Osteoblast (primary cell): Measurements from ENCODE around the gene PPP1R8. TPM values are rescaled to one million over a fixed set of nuclear protein-coding genes. Genes with fewer than 3 reads are reported as not detected.
A peak's percentile ranks its signal among the peaks of the same experiment; 100 is the strongest.

Source experiments
- DNase-seq: peaks from one replicate; pipeline ENCODE4 v3.0.0; 2011; ENCODE audit warnings: low spot score, mixed read lengths; ENCODE audit not compliant: insufficient read length; ENCODE audit errors: missing footprints
- H2AFZ ChIP-seq: 2 replicates; pipeline ENCODE4 v1.6.0; 2011; ENCODE audit warnings: mild to moderate bottlenecking, low read length
- H3K27ac ChIP-seq: 2 replicates; pipeline ENCODE4 v1.5.1; 2011; ENCODE audit warnings: mild to moderate bottlenecking, low read depth, low read length, moderate library complexity
- H3K27me3 ChIP-seq: 2 replicates; pipeline ENCODE4 v1.6.0; 2012; ENCODE audit warnings: mild to moderate bottlenecking, control low read depth, inconsistent platforms, low read length, moderate library complexity; ENCODE audit not compliant: insufficient read depth
- H3K36me3 ChIP-seq: 2 replicates; pipeline ENCODE4 v1.5.1; 2011; ENCODE audit warnings: mild to moderate bottlenecking, low read length, control low read depth, moderate library complexity; ENCODE audit not compliant: insufficient read depth
- H3K4me1 ChIP-seq: 2 replicates; pipeline ENCODE4 v1.5.1; 2011; ENCODE audit warnings: mild to moderate bottlenecking, low read length, control low read depth, moderate library complexity; ENCODE audit not compliant: insufficient read depth
- H3K4me2 ChIP-seq: 2 replicates; pipeline ENCODE4 v1.6.0; 2011; ENCODE audit warnings: mild to moderate bottlenecking, low read length; ENCODE audit not compliant: insufficient read depth
- H3K4me3 ChIP-seq: fragments of 200-600 bp; sonication (generic); 3 replicates; pipeline ENCODE4 v1.5.1; 2012; ENCODE audit warnings: mild to moderate bottlenecking, low read length, inconsistent platforms; ENCODE audit not compliant: insufficient read depth
- H3K79me2 ChIP-seq: 2 replicates; pipeline ENCODE4 v1.6.0; 2012; ENCODE audit warnings: mild to moderate bottlenecking, low read length, control low read depth, inconsistent platforms; ENCODE audit not compliant: insufficient read depth
- H3K9me3 ChIP-seq: 2 replicates; pipeline ENCODE4 v1.5.1; 2011; ENCODE audit warnings: low read depth, low read length, control low read depth
- H4K20me1 ChIP-seq: 2 replicates; pipeline ENCODE4 v1.6.0; 2012; ENCODE audit warnings: mild to moderate bottlenecking, low read length, control low read depth; ENCODE audit not compliant: insufficient read depth
- CTCF ChIP-seq: IDR thresholded peaks from 2 replicates; pipeline ENCODE4 v1.5.1; 2011; ENCODE audit warnings: mild to moderate bottlenecking, low read depth, low read length, moderate library complexity; ENCODE audit errors: extremely low read depth
- total RNA-seq: library from RNA; depleted of rRNA; stranded (reverse); fragments of >200 nt; gene quantifications from 2 replicates; pipeline ENCODE4 v1.2.3, GENCODE V29; 2012

PPP1R8 gene
- total RNA-seq, 1 donor, result 29.7 TPM

- H3K4me3 ChIP-seq, result no peak overlapping the region
- peaks cover 71% of the 10 kb centered on the region for H3K79me2 ChIP-seq
- peaks cover 19% of the 10 kb centered on the region for H3K4me1 ChIP-seq
- no peak for TF ChIP-seq CTCF
- no peaks in the 10 kb centered on the region for H3K9me3 ChIP-seq
- no peaks in the 10 kb centered on the region for H3K27me3 ChIP-seq
- H3K27ac ChIP-seq, result peak overlapping the region; percentile 92
- H3K4me2 ChIP-seq, result no peak overlapping the region
- peaks cover 16% of the 10 kb centered on the region for H3K36me3 ChIP-seq
- DNase-seq, result no peak
- no peak overlapping the region for H2AFZ ChIP-seq
- H4K20me1 ChIP-seq, result peaks cover 8% of the 10 kb centered on the region
Observed at GRCh38 chr1:27833470-27833869, 2.9 kb downstream of the PPP1R8 start.

GRCh38 chr1:27835046-27835445 is 4.5 kb downstream of the PPP1R8 start:
- no peak for TF ChIP-seq CTCF
- Histone ChIP-seq H3K27me3 (no peaks in the 10 kb centered on the region), H3K27ac (no peak overlapping the region), H4K20me1 (peaks cover 17% of the 10 kb centered on the region), H3K4me3 (no peak overlapping the region), H3K4me1 (peaks cover 19% of the 10 kb centered on the region), H3K36me3 (peaks cover 31% of the 10 kb centered on the region), H3K4me2 (no peak overlapping the region), H3K9me3 (no peaks in the 10 kb centered on the region), H3K79me2 (peaks cover 85% of the 10 kb centered on the region), H2AFZ (no peak overlapping the region)
- peak; percentile 3 for DNase-seq

GRCh38 chr1:27835501-27835900 is 4.9 kb downstream of the PPP1R8 start:
- Histone ChIP-seq H3K27ac (no peak overlapping the region), H3K4me3 (no peak overlapping the region), H3K9me3 (no peaks in the 10 kb centered on the region), H4K20me1 (peaks cover 17% of the 10 kb centered on the region), H3K79me2 (peaks cover 89% of the 10 kb centered on the region), H3K27me3 (no peaks in the 10 kb centered on the region), H3K4me1 (peaks cover 19% of the 10 kb centered on the region), H3K36me3 (peaks cover 35% of the 10 kb centered on the region), H3K4me2 (no peak overlapping the region), H2AFZ (no peak overlapping the region)
- DNase-seq, result peak; percentile 9
- TF ChIP-seq CTCF, result no peak

GRCh38 chr1:27849951-27850350 is 19.4 kb downstream of the PPP1R8 start:
- Histone ChIP-seq H3K9me3 (no peaks in the 10 kb centered on the region), H3K27me3 (no peaks in the 10 kb centered on the region), H2AFZ (no peak overlapping the region), H3K4me3 (no peak overlapping the region), H4K20me1 (peaks cover 3% of the 10 kb centered on the region), H3K4me2 (no peak overlapping the region), H3K4me1 (no peaks in the 10 kb centered on the region), H3K36me3 (peaks cover 42% of the 10 kb centered on the region), H3K27ac (no peak overlapping the region), H3K79me2 (no peaks in the 10 kb centered on the region)
- TF ChIP-seq CTCF, result no peak
- no peak for DNase-seq
